Measurements from ENCODE around the gene RNF169. TPM values are rescaled to one million over a fixed set of nuclear protein-coding genes. Genes with fewer than 3 reads are reported as not detected.

The RNF169 gene
- total RNA-seq, 6 donors from 2014 or later, result 13.4 to 34.3 (median 22.8) TPM

DNA sequence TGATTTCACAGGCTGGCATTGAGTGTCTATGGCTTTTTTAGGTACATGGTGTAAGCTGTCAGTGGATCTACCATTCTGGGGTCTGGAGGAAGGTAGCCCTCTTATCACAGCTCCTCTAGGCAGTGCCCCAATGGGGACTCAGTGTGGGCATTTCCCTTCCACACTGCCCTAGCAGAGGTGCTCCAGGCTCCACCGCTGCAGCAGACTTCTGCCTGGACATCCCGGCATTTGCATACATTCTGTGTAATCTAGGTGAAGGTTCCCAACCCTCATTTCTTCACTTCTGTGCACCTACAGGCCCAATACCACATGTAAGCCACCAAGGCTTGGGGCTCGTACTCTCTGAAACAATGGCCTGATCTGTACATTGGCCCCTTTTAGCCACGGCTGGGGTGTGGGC is 78.3 kb downstream of the RNF169 start:
- H3K4me1 ChIP-seq, result peaks cover 1 to 9% (median 3%) of the 10 kb centered on the region in 4 donors
- H3K4me3 ChIP-seq, result no peak overlapping the region
- DNase-seq, result no peak
- H3K36me3 ChIP-seq, result peaks cover 0 to 14% (median 0%) of the 10 kb centered on the region in 4 donors
- no peaks in the 10 kb centered on the region for H3K27me3 ChIP-seq
- TF ChIP-seq, protein P1, sequence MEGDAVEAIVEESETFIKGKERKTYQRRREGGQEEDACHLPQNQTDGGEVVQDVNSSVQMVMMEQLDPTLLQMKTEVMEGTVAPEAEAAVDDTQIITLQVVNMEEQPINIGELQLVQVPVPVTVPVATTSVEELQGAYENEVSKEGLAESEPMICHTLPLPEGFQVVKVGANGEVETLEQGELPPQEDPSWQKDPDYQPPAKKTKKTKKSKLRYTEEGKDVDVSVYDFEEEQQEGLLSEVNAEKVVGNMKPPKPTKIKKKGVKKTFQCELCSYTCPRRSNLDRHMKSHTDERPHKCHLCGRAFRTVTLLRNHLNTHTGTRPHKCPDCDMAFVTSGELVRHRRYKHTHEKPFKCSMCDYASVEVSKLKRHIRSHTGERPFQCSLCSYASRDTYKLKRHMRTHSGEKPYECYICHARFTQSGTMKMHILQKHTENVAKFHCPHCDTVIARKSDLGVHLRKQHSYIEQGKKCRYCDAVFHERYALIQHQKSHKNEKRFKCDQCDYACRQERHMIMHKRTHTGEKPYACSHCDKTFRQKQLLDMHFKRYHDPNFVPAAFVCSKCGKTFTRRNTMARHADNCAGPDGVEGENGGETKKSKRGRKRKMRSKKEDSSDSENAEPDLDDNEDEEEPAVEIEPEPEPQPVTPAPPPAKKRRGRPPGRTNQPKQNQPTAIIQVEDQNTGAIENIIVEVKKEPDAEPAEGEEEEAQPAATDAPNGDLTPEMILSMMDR (IDR thresholded peaks at IDR 0.05), result no peak
- TF ChIP-seq EP300 (IDR thresholded peaks at IDR 0.05) (no peak), POLR2AphosphoS5 (IDR thresholded peaks at IDR 0.05) (no peak), POLR2A (IDR thresholded peaks at IDR 0.05) (no peak)
- H3K9me3 ChIP-seq, result peaks cover 0 to 11% (median 2%) of the 10 kb centered on the region in 4 donors
- 93 to 100% methylated on average over 4 of the region's 4 CpGs for WGBS, 2 donors
- H3K27ac ChIP-seq, result no peak overlapping the region
- no peak for ATAC-seq (ENCODE audit: low FRiP score in 2 of 2)

DNA sequence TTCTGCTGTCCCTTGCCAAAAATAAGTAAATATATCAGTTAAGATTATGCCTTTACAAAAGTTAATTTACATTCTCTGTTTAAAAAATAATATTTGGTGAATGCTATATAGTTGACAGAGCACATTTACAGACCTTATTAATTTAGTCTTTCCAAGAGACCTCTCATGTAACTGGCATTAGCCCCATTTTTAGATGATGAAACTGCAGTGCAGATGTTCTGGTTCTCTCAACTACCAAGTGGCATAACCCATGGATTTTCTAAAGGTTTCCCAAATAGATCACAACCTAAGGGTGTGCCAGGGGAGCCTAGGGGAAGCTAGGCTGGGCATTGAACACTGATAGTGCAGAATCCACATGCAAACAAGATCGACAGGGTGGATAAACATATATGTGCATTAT is 88.5 kb downstream of the RNF169 start:
- no peak for TF ChIP-seq POLR2AphosphoS5 (IDR thresholded peaks at IDR 0.05)
- no peak for TF ChIP-seq POLR2A (IDR thresholded peaks at IDR 0.05)
- TF ChIP-seq, protein P1 (IDR thresholded peaks at IDR 0.05), result no peak
- no peak for TF ChIP-seq EP300 (IDR thresholded peaks at IDR 0.05)
- 86 to 94% methylated on average over 1 of the region's 1 CpG for WGBS, 2 donors
- Histone ChIP-seq H3K36me3 (peaks cover 10 to 54% (median 31%) of the 10 kb centered on the region in 4 donors), H3K27me3 (no peaks in the 10 kb centered on the region), H3K4me1 (no peaks in the 10 kb centered on the region), H3K9me3 (no peaks in the 10 kb centered on the region), H3K4me3 (no peak overlapping the region), H3K27ac (no peak overlapping the region)
- no peak for DNase-seq
- ATAC-seq (ENCODE audit: low FRiP score in 2 of 2), result no peak

DNA sequence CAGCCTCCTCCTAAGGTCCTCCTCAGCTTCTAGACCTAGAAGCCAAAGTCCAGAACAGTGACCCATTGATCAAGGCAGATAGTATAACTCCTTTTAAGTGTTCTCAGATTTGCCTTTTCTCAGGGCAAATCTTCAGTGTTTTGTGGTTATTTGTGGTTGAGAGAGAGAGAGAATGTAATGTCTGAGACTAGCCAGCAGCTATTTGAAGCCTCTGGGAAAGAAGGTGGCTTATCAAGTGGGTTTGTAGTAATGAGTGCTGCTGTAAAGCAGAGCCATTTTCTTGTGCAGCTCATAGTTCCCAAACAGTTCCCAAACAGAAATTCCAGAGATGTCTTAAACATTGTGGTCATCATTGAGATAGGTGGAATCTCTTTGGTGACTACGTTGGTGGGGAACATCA is 89.5 kb downstream of the RNF169 start:
- WGBS, 2 donors, result 89 to 96% methylated on average over 1 of the region's 1 CpG
- no peak for TF ChIP-seq POLR2A (IDR thresholded peaks at IDR 0.05)
- TF ChIP-seq EP300 (IDR thresholded peaks at IDR 0.05), result no peak
- TF ChIP-seq POLR2AphosphoS5 (IDR thresholded peaks at IDR 0.05), result no peak
- TF ChIP-seq, protein P1 (IDR thresholded peaks at IDR 0.05), result no peak
- no peak for ATAC-seq (ENCODE audit: low FRiP score in 2 of 2)
- DNase-seq, result no peak
- Histone ChIP-seq H3K36me3 (peaks cover 10 to 64% (median 39%) of the 10 kb centered on the region in 4 donors), H3K27ac (no peak overlapping the region), H3K4me1 (no peaks in the 10 kb centered on the region), H3K27me3 (no peaks in the 10 kb centered on the region), H3K9me3 (no peaks in the 10 kb centered on the region), H3K4me3 (no peak overlapping the region)

DNA sequence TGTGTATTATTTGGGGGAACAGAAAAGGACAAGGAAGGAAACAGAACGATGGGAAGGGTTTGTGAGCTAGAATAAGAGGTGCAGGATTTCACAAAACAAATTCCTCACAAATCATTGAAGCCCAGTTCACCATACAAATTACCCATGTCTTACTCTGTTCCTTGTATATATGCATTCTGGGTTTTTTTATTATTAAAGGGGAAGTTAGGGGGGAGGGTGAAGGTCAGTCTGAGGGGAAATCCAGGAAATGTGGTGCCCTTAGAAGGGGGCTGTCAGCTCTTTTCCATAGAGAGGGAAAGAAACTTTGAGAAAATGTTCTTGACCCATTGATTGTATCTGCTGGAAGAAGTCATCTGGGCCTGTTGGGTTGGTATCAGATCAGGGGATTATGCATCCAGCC is 90.8 kb downstream of the RNF169 start:
- no peak overlapping the region for H3K4me3 ChIP-seq
- no peaks in the 10 kb centered on the region for H3K27me3 ChIP-seq
- no peaks in the 10 kb centered on the region for H3K9me3 ChIP-seq
- TF ChIP-seq, protein P1 (IDR thresholded peaks at IDR 0.05), result no peak
- TF ChIP-seq POLR2AphosphoS5 (IDR thresholded peaks at IDR 0.05) (no peak), POLR2A (IDR thresholded peaks at IDR 0.05) (no peak), EP300 (IDR thresholded peaks at IDR 0.05) (no peak)
- no peak for ATAC-seq (ENCODE audit: low FRiP score in 2 of 2)
- H3K36me3 ChIP-seq, result peaks cover 10 to 65% (median 40%) of the 10 kb centered on the region in 4 donors
- WGBS, 2 donors, result 64 to 70% methylated on average over 1 of the region's 1 CpG
- H3K4me1 ChIP-seq, result peaks cover 0 to 10% (median 0%) of the 10 kb centered on the region in 4 donors
- no peak overlapping the region for H3K27ac ChIP-seq
- no peak for DNase-seq

DNA sequence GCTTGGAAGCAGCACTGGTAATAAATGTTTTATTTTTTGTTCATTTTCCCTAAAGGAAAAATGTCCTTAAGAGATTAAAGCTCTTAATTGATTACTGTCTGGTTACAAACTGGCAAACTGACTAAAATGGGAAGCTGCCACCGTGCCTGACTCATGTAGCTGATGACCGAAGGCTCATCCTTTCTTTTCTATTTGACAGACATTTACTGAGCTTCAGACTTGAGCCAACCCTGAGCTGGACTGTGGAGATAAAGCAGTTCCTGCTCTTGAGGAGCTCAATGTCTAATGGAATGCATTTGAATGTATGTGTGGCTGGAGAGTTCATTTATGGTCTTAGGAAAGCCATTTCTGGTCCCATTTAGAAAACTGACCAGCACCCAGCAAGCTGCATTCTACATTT is 91.3 kb downstream of the RNF169 start:
- ATAC-seq (ENCODE audit: low FRiP score in 2 of 2) (no peak), DNase-seq (no peak)
- Histone ChIP-seq H3K27me3 (no peaks in the 10 kb centered on the region), H3K4me1 (peaks cover 0 to 11% (median 0%) of the 10 kb centered on the region in 4 donors), H3K36me3 (peaks cover 10 to 62% (median 36%) of the 10 kb centered on the region in 4 donors), H3K4me3 (no peak overlapping the region), H3K27ac (no peak overlapping the region), H3K9me3 (no peaks in the 10 kb centered on the region)
- 75 to 83% methylated on average over 2 of the region's 2 CpGs for WGBS, 2 donors
- TF ChIP-seq POLR2AphosphoS5 (IDR thresholded peaks at IDR 0.05) (no peak), EP300 (IDR thresholded peaks at IDR 0.05) (no peak), POLR2A (IDR thresholded peaks at IDR 0.05) (no peak)
- TF ChIP-seq, protein P1 (IDR thresholded peaks at IDR 0.05), result no peak
